Measurements from ENCODE around the gene ASAP2. TPM values are rescaled to one million over a fixed set of nuclear protein-coding genes. Genes with fewer than 3 reads are reported as not detected.
"Not testable (repeated sequence)": the region's sequence is repeated elsewhere in the genome, so short reads cannot be mapped to it uniquely, and the experiment has no call there.

The ASAP2 gene
- polyA plus RNA-seq, 1 experiment = 30.0 TPM

GRCh38 chr2:9391961-9392720 lies 185.5 kb downstream of the ASAP2 start:
- TF ChIP-seq CTCF (IDR thresholded peaks at IDR 0.05; ENCODE audit: low read depth, low read length) = no peak
- H3K27ac ChIP-seq (ENCODE audit: low read depth, low read length) = no peak overlapping the region
- ChIA-PET CTCF (no interaction called here), POLR2A (no interaction called here)
- no peaks in the 10 kb centered on the region for H3K9me3 ChIP-seq (ENCODE audit: control insufficient read depth, insufficient read depth, low read length)
- H3K4me3 ChIP-seq (ENCODE audit: low read depth, low read length) = no peak overlapping the region
- DNase-seq (ENCODE audit: low read depth, low spot score) = no peak
- no peaks in the 10 kb centered on the region for H3K27me3 ChIP-seq (ENCODE audit: control insufficient read depth, insufficient read depth, low read length)

GRCh38 chr2:9392898-9393765 lies 186.5 kb downstream of the ASAP2 start:
- DNase-seq (ENCODE audit: low read depth, low spot score) = no peak
- CTCF ChIA-PET = no interaction called here

GRCh38 chr2:9394816-9395215 lies 188.2 kb downstream of the ASAP2 start:
- TF ChIP-seq CTCF (IDR thresholded peaks at IDR 0.05; ENCODE audit: low read depth, low read length) = no peak
- no peaks in the 10 kb centered on the region for H3K27me3 ChIP-seq (ENCODE audit: control insufficient read depth, insufficient read depth, low read length)
- DNase-seq (ENCODE audit: low read depth, low spot score) = no peak
- POLR2A ChIA-PET = no interaction called here
- no peak overlapping the region for H3K4me3 ChIP-seq (ENCODE audit: low read depth, low read length)
- H3K9me3 ChIP-seq (ENCODE audit: control insufficient read depth, insufficient read depth, low read length) = no peaks in the 10 kb centered on the region
- CTCF ChIA-PET = no interaction called here
- H3K27ac ChIP-seq (ENCODE audit: low read depth, low read length) = no peak overlapping the region

More at GRCh38 chr2:9392898-9393765, 186.5 kb downstream of the ASAP2 start:
- Histone ChIP-seq H3K4me3 (ENCODE audit: low read depth, low read length) (no peak overlapping the region), H3K9me3 (ENCODE audit: control insufficient read depth, insufficient read depth, low read length) (no peaks in the 10 kb centered on the region), H3K27ac (ENCODE audit: low read depth, low read length) (no peak overlapping the region), H3K27me3 (ENCODE audit: control insufficient read depth, insufficient read depth, low read length) (no peaks in the 10 kb centered on the region)
- POLR2A ChIA-PET = no interaction called here
- no peak for TF ChIP-seq CTCF (IDR thresholded peaks at IDR 0.05; ENCODE audit: low read depth, low read length)

GRCh38 chr2:9397201-9397600 lies 190.6 kb downstream of the ASAP2 start:
- no peak for DNase-seq (ENCODE audit: low read depth, low spot score)
- Histone ChIP-seq H3K4me3 (ENCODE audit: low read depth, low read length) (no peak overlapping the region), H3K9me3 (ENCODE audit: control insufficient read depth, insufficient read depth, low read length) (no peaks in the 10 kb centered on the region), H3K27me3 (ENCODE audit: control insufficient read depth, insufficient read depth, low read length) (no peaks in the 10 kb centered on the region), H3K27ac (ENCODE audit: low read depth, low read length) (peak overlapping the region; percentile 11)
- ChIA-PET CTCF (no interaction called here), POLR2A (no interaction called here)
- TF ChIP-seq CTCF (IDR thresholded peaks at IDR 0.05; ENCODE audit: low read depth, low read length) = no peak

- CTCF ChIA-PET; DNase-seq (ENCODE audit: low read depth, low spot score); POLR2A ChIA-PET: not testable (repeated sequence)
Measured at GRCh38 chr2:9398251-9398650, 191.6 kb downstream of the ASAP2 start.

More at GRCh38 chr2:9398251-9398650, 191.6 kb downstream of the ASAP2 start:
- not testable (repeated sequence) for H3K9me3 ChIP-seq (ENCODE audit: control insufficient read depth, insufficient read depth, low read length); H3K27me3 ChIP-seq (ENCODE audit: control insufficient read depth, insufficient read depth, low read length); H3K27ac ChIP-seq (ENCODE audit: low read depth, low read length); H3K4me3 ChIP-seq (ENCODE audit: low read depth, low read length)
